ENCODE results near the gene TPRX1.
"Not testable (repeated sequence)": the region's sequence is repeated elsewhere in the genome, so short reads cannot be mapped to it uniquely, and the experiment has no call there.

TPRX1 gene

GRCh38 chr19:47804451-47804850 is at the start of gene TPRX1:
TSS of gene TPRX1 (minus strand) at chr19:47804551. CDS start at chr19:47804539, 12 bp downstream.
- not testable (repeated sequence) for DNase-seq (ENCODE audit: low read depth in 1 of 2, low spot score in 1 of 2)

DNA sequence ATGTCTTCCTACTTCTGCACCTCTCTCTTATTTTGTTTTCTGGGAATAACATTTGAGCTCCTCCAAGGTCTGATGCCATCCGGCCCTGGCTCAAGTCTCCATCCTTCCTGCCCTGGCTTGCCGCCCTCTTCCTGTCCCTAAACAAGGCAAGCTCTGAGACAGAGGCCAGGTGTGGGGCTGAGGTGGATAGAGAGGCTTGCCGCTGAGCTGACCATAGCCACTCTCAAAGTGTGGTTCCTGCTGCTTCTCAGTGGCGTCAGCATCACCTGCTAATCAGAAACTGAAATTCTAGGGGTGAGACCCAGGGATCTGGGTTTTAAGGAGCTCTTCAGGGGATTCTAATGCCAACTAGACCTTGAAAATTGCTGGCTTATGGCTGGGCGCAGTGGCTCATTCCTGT is 48.7 kb upstream of the TPRX1 start:
- DNase-seq (ENCODE audit: low read depth in 1 of 2, low spot score in 1 of 2): no peak

DNA sequence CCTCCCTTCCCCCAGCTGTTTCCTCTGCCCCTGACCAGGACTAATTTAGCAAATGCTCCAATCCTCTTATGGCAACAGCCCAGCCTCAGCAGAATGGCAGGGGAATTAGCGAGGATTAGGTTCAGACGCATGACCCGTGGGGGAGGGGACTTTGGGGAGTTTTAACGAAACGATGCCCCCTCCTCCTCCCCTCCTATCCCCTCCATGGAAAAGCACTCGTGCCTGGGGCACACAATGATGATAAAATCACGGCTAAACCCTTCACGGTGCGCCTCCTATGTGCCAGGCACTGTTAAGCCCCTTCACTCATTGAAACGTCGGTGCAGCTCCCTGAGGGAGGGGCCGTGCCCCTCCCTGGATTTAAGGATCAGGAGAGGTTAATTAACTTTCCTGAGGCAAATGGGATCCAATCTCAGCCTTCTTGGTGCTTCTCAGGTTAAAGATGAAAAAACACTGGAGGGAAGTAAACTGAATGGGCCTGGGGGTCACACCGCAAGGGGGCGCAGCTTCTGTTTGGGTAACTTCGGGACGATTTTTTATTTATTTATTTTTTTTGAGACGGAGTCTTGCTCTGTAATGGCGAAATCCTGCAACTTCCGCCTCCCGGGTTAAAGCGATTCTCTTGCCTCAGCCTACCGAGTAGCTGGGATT is 44.6 kb upstream of the TPRX1 start:
- no peak for DNase-seq (ENCODE audit: low read depth in 1 of 2, low spot score in 1 of 2)

GRCh38 chr19:47848425-47848822 is 44.1 kb upstream of the TPRX1 start:
- no peak for DNase-seq (ENCODE audit: low read depth in 1 of 2, low spot score in 1 of 2)

DNA sequence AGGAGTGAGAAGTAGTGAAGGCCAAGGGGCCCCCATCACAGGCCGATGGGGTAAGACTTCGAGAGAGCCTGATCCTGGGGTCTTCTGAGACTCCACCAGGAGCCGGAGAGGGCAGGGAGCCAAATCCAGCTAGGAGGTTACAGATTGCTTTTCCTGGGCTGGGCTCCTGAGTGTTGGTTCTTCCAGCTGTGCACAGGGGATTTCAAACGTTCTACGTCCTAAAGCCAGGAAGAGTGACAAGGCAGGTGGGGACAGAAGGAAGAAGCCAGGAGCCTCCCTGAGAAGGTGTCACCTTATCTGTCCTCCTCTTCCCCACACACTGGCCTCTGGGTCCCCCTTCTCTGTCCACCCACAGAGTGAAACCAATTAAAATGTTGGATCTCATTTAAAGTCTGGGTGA is 38.6 kb upstream of the TPRX1 start:
- no peak for DNase-seq (ENCODE audit: low read depth in 1 of 2, low spot score in 1 of 2)

DNA sequence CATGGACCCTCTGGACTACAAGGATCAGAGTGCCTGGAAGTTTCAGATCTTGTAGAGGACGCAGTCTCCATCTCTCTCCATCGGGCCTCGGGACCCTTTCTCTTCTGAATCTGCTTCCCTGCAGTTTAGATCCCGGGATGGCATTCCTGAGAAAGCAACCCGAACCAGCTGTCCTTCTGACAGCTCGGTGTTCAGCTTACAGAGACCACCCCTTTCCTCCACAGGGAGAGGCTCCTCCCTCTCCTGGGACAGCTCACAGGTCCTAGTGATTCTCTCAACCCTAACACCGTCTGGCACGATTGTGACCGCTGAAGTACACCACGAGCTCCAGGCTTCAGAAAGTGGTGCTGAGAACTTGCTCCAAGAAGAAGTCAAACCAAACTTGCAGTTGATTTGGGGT is 35.6 kb upstream of the TPRX1 start:
- DNase-seq (ENCODE audit: low read depth in 1 of 2, low spot score in 1 of 2): no peak

DNA sequence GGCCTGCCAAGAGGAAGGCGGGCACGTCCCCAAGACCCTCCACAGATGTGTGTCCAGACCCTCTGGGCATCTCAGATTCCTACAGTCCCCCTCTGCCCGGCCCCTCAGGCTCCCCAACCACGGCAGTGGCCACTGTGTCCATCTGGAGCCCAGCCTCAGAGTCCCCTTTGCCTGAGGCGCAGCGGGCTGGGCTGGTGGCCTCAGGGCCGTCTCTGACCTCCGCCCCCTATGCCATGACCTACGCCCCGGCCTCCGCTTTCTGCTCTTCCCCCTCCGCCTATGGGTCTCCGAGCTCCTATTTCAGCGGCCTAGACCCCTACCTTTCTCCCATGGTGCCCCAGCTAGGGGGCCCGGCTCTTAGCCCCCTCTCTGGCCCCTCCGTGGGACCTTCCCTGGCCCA is 35.1 kb upstream of the TPRX1 start:
- DNase-seq (ENCODE audit: low read depth in 1 of 2, low spot score in 1 of 2): no peak

DNA sequence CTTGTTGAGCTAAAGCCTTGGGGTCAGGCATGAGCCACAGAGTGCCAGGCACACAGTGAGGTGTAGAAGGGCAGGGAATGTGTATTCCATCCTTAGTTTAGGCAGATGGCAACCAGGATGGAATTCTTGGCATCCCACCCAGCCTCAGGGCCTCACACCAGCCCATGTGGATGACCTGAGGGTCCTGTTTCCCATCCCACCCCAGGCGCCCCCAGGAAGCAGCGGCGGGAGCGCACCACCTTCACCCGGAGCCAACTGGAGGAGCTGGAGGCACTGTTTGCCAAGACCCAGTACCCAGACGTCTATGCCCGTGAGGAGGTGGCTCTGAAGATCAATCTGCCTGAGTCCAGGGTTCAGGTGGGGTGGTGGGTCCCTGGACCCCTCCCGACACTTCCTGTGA is 31.7 kb upstream of the TPRX1 start:
- no peak for DNase-seq (ENCODE audit: low read depth in 1 of 2, low spot score in 1 of 2)

DNA sequence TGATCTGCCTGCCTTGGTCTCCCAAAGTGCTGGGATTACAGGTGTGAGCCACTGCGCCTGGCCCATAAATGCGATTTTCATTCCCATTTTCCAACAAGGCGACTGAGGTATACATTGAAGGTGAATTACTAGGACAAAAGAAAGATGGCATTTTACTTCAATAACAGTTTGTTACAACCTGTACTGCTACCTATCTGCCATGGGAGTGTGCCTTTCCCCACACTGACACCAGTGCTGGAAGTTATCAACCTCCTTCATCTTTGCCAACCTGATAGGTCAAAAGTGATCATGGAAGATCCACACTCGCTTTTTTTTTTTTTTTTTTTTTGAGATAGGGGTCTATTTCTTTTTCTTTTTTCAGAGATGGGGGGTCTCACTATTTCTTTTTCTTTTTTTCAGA is 28.4 kb upstream of the TPRX1 start:
- no peak for DNase-seq (ENCODE audit: low read depth in 1 of 2, low spot score in 1 of 2)

GRCh38 chr19:47826800-47827199 is 22.4 kb upstream of the TPRX1 start:
- DNase-seq (ENCODE audit: low read depth in 1 of 2, low spot score in 1 of 2): no peak

GRCh38 chr19:47824396-47824795 is 20.0 kb upstream of the TPRX1 start:
- DNase-seq (ENCODE audit: low read depth in 1 of 2, low spot score in 1 of 2): no peak

DNA sequence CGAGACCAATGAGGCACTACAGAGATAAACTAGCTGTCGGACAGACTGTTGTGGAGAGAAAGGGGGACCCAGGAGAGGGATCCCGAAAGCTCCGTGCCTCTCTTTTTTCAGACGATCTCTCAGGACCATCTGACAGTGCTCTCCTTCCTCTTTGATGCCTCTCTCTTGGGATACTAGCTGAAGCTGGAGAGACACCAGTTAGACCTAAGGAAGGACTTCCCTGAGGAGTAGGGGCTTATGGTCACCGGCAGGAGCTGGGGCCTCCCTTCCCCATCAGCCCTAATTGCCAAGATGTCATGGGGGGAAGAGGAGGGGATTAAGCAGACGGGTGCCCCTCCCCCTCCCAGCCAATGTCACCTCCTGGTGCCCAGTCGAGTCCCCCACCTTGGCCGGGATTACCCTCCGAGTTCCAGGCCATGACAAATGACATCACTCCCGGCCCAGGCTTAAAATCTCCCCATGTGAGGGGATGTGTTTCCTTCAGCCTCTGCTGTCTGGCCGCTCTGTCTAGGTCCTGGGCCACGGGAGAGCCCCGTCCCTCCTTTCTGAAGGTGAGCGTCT is 17.2 kb upstream of the TPRX1 start, which contains the start of gene CRX:
Gene CRX (plus strand): TSS at position 478 of the 561 bp plus-strand sequence. CDS start 12,507 bp downstream, outside the sequence.
- no peak for DNase-seq (ENCODE audit: low read depth in 1 of 2, low spot score in 1 of 2)

DNA sequence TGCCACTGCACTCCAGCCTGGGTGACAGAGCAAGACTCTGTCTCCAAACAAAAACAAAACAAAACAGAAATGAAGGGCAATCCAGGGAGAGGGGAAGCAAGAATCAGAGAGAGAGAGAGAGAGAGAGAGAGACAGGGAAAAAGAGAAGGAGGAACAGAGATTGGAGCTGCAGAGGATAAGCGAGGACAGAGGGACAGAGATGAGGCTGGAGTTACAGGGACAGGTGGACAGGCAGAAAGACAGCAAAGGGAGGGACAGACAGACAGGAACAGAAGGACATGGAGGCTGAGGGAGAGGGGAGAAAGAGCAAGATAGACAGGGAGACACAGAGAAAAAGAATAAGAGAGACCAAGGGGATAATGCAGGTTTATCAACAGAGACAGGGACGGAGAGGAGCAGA is 16.1 kb upstream of the TPRX1 start:
- no peak for DNase-seq (ENCODE audit: low read depth in 1 of 2, low spot score in 1 of 2)

GRCh38 chr19:47819858-47820257 is 15.5 kb upstream of the TPRX1 start:
- DNase-seq (ENCODE audit: low read depth in 1 of 2, low spot score in 1 of 2): no peak

DNA sequence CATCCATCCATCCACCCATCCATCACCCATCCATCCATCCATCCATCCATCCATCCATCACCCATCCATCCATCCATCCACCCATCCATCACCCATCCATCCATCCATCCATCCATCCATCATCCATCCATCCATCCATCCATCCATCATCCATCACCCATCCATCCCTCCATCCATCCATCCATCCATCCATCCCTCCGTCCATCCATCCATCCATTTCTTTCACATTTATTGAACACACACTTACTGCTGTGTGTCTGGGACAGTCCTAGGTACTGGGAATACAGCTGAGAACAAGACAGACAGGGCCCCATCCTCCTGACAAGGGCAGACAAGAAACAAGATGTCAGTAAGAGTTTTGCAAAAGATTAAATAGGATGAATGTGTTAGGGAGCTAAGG is 13.9 kb upstream of the TPRX1 start:
- DNase-seq (ENCODE audit: low read depth in 1 of 2, low spot score in 1 of 2): not testable (repeated sequence)

DNA sequence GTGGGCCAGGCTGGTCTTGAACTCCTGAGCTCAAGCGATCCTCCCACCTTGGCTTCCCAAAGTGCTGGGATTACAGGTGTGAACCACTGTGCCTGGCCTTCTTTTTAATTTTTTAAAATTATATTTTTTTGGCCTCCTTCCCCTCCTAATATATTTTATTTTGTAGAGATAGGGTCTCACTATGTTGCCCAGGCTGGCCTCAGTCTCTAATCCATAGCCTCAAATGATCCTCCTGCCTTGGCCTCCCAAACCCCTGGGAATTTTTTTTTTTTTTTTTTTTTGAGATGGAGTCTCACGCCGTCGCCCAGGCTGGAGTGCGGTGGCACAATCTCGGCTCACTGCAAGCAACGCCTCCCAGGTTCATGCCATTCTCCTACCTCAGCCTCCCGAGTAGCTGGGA is 11.9 kb upstream of the TPRX1 start:
- DNase-seq (ENCODE audit: low read depth in 1 of 2, low spot score in 1 of 2): not testable (repeated sequence)

DNA sequence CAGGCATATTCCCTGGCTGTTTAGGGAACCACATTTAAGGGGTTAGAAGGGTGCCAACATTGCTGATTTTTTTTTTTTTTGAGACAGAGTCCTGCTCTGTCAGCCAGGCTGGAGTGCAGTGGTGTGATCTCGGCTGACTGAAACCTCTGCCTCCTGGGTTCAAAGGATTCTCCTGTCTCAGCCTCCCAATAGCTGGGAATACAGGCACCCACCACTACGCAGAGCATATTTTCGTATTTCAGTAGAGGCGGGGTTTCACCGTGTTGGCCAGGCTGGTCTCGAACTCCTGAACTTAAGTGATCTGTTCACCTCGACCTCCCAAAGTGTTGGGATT is 9.6 kb upstream of the TPRX1 start:
- DNase-seq (ENCODE audit: low read depth in 1 of 2, low spot score in 1 of 2): no peak

GRCh38 chr19:47813304-47813994 is 9.1 kb upstream of the TPRX1 start:
- peak; percentile 56 to 70 for DNase-seq (ENCODE audit: low read depth in 1 of 2, low spot score in 1 of 2)

DNA sequence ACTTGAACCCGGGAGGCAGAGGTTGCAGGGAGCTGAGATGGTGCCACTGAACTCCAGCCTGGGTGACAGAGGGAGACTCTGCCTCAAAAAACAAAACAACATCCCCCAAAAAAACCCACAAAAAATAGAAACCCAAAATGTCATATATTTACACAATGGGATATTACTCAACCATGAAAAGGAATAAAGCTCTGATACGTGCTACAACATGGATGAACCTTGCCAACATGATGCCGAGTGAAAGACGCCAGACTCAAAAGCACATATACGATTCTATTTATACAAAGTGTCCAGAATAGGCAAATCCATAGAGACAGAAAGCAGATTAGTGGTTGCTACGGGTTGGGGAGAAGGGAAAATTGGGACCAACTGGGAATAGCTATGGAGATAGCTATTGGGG is 2.1 kb upstream of the TPRX1 start:
- DNase-seq (ENCODE audit: low read depth in 1 of 2, low spot score in 1 of 2): no peak

DNA sequence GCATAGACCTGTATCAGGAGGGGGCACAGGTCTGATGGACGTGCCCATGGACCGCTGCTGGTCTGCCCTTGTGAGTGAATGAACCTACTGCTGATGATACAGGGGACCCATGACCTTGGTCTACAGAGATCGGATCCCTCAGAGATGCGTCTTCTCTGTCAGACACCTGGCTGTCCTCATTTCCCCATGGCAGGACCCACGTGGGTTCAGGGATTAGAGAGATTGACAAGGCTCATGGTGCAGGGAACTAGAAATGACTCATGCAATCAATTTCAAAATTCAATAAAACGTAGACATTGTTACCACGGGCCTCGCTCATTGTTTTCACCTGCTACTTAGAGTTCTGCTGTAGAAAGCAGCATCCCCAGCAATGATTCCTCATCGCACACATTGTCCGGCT is 962 bp upstream of the TPRX1 start:
- DNase-seq (ENCODE audit: low read depth in 1 of 2, low spot score in 1 of 2): no peak

- DNase-seq (ENCODE audit: low read depth in 1 of 2, low spot score in 1 of 2): not testable (repeated sequence)
These were observed 680 bp downstream of the TPRX1 start for GRCh38 chr19:47803671-47804070.

DNA sequence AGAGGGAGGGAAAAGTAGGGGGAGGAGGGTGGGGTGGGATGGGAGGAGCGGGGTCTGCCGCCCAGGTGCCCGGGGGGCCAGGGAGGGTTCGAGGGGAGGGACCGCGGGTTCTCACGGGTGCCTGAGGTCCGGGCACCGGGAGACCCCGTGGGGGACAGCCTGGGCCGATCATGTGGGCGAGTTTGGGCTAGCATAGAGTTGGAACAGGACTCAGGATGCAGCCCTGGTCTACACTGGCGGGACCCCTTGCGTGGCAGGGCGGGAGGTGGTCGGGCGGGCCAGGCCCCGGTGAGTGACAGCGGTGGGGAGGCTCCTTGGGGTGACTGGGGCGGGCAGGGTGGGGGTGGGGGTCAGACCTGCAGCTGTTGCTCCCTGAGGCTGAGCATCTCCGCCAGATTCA is 1.2 kb downstream of the TPRX1 start:
- DNase-seq (ENCODE audit: low read depth in 1 of 2, low spot score in 1 of 2): not testable (repeated sequence)

All from activated CD4-positive, alpha-beta T cell treated with anti-CD3 and anti-CD28 coated beads, Interleukin-2, amount 50 U/mL, for 24 hours (primary cell).